NCI-H446 (cell line): ENCODE results near the gene SYNGR3.
"Not testable (repeated sequence)": the region's sequence is repeated elsewhere in the genome, so short reads cannot be mapped to it uniquely, and the experiment has no call there.

Experiments used
- DNase-seq, 2 experiments: peaks; one replicate each; lab custom pipeline; 2025; lab: John Stamatoyannopoulos, UW

SYNGR3 gene, protein sequence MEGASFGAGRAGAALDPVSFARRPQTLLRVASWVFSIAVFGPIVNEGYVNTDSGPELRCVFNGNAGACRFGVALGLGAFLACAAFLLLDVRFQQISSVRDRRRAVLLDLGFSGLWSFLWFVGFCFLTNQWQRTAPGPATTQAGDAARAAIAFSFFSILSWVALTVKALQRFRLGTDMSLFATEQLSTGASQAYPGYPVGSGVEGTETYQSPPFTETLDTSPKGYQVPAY

DNA sequence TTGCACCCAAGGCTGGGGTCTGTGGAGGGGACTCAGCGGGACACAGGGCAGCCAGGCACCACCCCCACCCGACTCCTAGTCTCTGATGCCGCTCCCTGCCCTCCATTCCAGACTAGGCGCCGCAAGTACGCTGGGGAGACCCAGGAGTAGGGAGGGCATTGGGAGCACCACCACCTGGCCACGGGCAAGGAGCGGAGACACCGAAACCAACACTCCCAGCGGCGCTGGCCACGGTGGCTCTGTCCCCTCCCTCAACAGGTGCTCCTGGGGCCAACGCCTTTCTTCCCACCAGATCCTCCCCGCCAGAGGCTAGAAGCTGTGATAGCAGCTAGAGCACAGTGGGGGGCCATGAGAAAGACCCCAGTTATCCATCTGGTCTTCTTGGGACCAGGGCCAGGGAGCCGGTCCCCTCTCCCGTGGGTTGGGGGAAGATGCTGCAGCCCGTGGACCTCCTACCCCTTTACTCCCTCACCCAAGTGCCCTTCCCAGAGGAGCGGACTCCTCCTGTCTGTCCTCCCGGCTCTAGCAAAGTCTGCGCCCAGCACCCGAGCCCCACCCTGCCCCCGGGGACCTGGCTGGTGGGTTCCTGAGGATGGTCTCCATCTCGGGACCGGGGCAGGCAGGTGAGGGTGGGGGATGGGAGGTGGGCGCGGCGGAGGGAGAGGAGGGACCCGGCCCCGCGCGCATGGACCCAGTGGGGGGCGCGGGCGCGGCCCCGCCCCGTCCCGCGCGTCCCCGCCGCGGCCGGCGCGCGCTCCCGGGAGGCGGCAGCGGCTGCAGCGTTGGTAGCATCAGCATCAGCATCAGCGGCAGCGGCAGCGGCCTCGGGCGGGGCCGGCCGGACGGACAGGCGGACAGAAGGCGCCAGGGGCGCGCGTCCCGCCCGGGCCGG is at the start of gene SYNGR3:
Gene SYNGR3, plus strand, starts transcription at position 762 of the 892 bp plus-strand sequence. CDS start 133 bp downstream, outside the sequence.
- DNase-seq, result no peak

DNA sequence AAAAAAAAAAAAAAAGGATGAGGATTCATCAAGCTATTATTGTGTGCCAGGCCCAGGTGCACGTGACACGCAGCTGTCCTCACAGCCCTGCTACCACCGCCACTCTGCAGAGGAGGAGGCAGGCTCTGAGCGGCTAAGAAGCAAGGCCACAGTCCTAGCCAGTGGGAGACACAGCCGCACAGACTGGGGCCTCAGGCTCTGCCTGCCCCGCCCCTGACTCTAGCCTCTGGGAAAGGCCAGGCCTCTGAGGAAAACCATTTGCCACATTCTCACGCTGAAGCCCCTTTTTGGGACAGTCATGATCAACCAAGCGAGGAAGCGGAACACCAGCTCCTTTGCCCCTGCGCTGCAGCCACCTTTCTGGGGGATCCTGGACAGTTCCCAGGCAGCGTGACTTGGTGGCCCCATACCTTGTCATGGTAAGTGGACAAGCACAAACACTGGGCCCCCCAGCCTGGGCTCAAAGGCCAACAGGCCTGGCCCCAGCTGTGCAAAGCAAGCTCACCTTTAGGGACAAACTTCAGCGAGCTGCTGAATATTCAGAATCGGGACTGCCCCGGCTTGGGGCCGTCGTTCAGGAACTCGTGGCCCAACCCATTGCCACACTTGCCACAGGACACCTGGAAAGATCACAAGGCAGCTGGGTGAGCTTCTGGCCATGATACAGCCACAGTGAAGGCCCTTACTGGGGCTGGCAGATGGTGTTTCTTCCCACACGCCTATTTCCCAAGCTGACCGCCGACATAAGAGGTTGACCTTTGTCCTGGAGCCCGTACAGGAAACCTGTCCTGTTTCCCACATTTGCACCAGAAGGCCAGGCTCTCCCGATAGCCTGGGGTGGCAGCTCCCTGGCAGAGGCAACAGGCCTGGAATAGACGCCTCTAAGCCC is 49.3 kb upstream of the SYNGR3 start:
- DNase-seq, result no peak

DNA sequence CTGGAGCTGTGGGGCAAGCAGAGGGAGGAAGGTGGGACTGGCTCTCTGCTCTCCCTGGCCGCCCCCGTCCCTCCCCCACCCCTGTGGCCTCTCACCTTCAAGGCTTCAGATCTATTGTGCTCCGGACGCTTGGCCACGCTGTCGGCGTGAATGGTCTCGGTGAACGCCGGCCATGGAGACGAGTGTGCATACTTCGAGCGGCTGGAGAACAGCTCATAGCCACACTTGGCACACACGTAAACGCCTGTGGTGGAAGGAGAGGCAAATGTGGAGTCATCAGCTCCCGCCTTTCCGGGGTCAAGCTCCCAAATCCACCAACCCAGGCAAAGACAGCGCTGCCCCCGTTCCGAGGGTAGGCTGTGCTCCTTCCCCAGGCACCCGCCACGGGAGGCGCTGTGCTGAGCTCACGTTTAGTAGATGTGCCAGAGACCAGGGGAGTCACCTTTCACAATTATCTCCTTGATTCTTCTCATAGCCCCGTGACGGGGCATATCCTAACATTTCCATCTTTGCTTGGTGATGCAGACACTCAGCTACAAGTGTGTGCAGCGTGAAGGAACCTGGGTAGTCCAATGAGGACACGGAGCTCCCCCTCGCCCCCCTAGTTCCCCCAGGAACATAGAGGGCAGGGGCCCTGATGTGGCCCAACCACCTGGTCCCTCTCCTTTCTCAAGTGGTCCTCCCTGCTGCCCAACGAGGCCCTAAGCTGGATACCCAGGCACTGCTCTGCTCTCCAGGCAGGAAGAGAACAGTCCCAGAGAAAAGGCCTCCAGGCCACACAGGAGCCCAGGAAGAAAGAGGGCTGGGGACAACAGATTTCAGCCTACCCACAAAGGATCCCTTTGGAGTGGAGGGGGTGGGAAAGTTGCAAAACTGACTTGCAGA is 48.4 kb upstream of the SYNGR3 start:
- no peak for DNase-seq

DNA sequence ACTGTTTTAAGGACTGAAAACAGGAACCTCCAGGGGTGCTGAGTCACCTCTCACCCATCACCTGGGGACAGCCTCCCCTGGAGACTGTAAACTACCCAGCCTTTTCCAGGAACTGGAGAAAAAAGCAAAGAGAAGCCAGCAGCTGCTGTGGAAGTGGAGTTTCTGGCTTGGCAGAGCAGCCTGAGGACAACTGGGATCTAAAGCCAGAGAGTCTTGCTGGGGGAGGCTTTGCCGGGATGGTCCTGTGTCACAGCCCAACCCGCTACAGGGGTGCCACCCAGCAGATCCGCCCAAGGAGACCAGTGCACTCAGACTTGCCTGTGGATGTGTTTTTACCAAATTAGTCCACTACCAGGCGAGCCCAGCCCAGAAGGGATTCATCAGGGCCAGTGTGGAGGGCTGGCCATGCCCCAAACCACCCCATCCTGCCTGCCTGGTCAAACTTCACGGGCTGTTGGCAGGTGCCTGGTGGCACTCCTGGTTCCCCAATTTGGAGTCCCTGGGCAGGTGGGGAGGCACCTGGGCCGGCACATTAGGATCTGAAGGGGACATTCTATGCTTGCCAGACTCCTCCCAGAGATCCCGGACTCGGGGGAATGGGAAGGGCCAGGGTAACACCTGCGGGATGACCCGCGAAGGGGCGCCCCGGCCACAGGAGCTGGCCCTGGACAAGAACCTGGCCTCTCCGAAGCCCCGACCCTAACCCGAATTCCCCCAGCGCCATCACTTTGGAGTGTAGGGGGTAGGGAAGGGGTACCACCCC is 47.5 kb upstream of the SYNGR3 start:
- no peak for DNase-seq

DNA sequence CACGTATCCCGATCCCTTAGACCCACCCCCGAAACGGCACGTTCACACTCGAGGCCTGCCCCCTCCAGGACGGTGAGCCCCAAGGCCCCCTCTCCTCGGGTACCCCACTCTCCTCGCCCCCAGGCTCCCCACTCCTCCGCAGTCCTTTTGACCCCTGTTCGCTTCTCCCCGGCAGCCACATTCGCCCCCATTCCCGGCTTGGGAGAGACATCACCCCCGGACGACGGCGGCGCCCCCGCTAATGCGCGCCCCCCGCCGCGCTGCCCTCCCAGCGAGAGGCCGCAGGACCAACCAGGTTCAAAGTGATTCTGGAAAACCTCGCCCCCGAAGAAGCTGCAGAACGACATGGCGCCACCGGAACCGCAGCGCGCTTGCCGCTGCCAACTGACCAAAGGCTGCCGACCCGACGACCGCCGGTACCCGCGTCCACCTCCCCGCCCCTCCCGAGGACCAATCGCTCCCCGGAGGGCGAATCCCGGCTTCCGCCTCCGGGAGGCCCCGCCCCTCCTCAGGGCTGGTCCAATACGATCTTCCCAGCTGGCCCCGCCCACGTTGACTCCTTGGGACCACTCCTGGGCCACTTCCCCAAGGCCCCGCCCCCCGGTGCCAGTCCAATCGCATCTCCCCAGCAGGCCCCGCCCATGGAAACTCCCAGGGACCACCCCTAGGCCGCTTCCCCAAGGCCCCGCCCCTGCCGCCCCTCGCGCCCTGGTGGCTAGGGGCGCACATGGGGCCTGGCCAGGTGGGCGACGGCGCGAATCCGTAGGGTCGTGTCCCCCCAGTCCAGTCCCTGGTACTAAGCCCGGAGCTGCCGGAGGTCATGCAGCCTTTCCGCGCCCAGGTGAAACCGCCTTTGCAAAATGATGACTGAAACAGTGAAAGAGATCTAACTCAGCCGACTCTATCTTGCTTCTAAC is 46.7 kb upstream of the SYNGR3 start, which contains the start of gene MSRB1:
Gene MSRB1, minus strand, starts transcription at position 390 of the 917 bp plus-strand sequence. Its CDS starts 43 bp downstream, at position 347.
- peak; percentile 98 to 99 for DNase-seq

DNA sequence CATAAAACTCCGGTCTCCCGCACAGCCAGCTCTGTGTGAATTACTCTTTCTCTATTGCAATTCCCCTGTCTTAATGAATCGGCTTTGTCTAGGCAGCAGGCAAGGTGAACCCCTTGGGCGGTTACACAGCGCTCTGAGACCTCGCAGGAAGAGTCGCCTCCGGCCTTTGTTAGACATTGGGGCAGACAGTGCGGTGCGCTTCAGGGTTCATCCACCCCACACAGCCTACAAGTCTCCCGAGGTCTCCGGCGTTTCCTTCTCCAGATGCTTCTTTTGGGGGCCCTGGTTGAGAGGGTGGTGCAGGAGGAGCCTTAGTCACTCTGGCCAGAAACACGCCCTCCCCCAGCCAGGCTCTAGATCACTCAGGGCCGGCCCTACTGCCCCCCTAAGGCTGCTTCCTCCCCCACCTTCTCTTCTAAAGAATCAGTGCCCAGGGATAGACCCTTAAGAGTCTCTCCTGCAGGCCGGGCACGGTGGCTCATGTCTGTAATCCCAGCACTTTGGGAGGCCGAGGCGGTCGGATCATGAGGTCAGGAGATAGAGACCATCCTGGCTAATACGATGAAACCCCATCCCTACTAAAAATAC is 45.1 kb upstream of the SYNGR3 start:
- no peak for DNase-seq

DNA sequence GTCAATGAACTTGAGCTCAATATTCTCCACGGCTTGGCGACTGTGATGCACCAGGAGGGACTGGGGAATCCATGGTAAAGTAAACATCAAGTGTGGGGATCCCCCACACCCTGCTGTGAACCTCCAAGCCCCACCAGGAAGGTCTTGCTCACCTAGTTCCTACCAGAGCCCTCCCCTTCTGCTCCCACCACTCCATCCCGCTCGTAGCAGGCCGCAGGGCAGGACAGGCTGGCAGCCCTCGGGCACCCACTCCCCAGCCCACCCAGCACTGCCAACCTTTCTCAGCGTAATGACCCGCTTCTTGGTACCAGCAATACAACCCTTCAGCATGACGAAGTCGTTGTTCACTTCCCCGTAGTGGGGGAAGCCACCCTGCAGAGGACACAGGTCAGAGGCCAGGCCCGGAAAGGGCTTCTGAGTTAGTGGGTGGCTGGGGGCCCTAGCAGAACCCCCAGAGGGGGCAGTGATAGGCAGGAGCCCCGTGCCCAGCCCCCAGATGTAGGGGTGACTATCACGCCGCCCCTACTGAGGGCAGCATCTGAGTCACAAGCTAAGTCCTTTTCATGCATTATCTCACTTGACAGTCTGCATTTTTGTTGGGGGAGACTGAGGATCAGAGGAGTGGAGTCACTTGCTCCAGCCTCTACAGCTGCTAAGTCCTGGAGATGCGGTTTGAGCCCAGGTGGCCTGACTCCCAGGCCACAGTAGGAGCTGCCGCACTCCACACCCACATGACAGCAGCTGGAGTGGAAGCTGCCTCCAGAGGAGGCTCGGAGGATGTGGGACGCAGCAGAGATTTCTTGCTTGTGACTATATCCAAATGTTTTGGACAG is 44.0 kb upstream of the SYNGR3 start:
- DNase-seq, result no peak

DNA sequence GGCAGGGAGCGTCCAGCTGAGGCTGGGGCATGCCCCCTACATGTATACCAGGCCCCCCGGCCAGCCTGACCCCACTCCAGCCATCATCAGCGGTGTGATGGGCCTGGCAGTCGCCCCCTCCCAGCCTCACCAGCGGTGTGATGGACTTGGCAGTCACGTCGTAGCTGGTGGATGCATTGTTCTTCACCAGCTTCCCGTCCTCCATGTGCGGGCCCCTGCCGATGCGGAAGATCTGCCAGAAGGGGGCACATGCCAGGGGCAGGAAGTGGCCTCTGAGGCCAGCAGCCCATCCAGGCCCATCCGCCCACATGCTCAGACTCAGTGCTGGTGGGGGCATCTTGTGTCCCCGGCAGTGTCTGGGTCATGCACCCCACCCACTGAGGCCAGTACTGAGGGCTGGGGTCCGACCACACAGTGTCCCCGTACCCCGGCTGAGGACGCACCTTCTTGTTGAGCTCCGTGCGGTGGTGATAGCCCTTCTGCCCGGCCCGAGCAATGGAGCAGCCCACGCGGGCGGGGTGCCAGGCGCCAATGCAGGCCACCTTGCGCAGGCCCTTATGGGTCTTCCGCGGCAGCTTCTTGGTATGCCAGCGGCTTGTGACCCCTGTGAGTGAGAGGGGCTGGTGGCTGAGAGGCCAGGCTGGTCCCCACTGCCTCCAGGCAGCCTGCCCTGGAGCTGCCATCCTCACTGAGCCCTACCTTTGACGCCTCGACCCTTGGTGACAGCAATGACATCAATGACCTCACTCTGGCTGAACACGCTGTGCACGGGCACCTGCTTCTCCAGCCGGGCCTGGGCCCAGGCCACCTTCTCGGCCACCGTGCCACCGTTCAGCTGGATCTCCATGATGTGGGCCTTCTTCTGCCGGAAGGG is 43.0 kb upstream of the SYNGR3 start:
- DNase-seq, result no peak

DNA sequence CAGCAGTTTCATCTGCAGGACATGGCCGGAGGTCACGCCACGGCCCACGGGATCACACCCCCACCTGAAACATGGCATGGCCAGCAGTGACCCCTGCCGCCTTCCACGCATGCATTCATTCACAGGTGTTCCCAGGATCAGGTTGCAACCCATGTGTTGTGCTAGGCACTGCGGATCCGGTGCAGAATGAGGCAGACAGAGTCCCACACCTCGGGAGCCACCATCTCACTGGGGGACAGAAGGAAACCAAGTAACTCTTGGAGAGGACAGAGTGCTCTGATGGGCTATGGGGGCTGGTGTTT is 42.5 kb upstream of the SYNGR3 start:
- DNase-seq, result no peak

DNA sequence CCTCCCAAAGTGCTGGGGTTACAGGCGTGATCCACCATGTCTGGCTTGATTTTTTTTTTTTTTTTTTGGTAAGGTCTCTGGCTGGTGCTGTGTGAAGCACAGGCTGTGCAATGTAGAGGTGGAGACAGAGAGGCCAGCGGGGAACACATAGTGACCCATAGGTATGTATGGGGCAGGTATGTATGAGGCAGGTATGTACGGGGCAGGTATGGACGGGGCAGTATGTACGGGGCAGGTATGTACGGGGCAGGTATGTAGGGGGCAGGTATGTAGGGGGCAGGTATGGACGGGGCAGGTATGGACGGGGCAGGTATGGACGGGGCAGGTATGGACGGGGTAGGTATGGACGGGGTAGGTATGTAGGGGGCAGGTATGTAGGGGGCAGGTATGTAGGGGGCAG is 40.3 kb upstream of the SYNGR3 start:
- no peak for DNase-seq

DNA sequence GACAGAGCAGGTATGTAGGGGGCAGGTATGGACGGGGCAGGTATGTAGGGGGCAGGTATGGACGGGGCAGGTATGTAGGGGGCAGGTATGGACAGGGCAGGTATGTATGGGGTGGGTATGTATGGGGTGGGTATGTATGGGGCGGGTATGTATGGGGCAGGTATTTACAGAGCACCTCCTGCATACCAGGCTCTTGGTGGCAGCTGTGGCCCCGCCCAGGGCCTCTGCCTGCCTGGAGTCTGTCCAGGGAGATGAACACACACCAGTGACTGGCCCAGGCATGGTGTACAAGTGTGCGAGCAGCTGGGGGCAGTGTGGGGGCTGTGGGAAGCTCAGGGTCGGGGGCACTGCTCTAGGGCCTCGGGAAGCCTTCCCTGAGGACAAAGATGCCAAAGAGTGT is 39.7 kb upstream of the SYNGR3 start:
- no peak for DNase-seq

DNA sequence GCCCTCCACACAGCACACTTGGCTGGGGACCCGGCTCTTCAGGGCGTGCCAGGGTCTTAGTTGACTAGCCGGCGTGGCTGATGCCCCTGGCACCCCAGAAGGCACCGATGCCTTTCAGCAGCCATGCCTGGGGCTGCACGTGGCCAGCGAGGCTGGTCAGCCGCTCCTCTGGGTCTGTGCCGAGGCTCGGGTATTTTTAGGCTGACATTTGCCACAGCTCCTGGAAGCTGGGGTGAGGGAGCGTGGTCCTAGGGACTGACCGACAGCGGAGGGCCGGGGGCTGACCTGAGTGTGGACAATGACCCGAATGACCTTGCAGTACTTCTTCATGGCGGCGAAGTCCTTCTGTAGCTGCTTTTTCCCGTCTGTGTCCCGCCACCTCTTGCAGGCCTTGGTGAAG is 39.2 kb upstream of the SYNGR3 start:
- no peak for DNase-seq

DNA sequence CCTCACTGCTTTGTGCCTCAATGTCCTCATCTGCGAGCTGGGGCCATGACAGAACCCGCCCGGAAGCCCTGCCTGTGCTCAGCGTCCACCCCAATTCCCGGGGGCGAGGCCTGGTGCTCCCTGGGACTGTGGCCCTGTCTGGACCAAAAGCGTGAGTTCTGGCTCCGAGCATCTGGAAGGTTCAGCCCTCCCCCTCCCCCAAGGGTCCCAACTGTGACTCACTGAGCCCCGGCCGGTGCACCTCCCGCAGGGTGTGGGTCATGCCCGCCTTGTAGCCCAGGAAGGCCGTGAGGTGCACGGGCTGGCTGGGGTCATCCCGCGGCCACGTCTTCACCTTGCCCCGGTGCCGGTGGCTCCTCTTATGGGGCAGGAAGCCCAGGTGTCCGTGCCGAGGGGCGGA is 36.0 kb upstream of the SYNGR3 start:
- no peak for DNase-seq

DNA sequence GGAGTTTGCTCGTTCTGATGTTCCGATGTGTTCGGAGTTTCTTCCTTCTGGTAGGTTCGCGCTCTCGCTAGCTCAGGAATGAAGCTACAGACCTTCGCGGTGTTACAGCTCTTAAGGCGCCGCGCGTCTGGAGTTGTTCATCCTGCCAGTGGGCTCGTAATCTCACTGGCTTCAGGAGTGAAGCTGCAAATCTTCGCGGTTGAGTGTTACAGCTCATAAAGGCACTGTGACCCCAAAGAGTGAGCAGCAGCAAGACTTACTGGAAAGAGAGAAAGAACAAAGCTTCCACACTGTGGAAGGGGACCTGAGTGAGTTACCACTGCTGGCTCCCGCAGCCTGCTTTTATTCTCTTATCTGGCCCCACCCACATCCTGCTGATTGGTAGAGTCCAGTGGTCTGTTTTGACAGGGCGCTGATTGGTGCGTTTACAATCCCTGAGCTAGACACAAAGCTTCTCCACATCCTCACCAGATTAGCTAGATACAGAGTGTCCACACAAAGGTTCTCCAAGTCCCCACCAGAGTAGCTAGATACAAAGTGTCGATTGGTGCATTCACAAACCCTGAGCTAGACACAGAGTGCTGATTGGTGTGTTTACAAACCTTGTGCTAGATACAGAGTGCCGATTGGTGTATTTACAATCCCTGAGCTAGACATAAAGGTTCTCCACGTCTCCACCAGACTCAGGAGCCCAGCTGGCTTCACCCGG is 32.2 kb upstream of the SYNGR3 start:
- DNase-seq, result not testable (repeated sequence)

DNA sequence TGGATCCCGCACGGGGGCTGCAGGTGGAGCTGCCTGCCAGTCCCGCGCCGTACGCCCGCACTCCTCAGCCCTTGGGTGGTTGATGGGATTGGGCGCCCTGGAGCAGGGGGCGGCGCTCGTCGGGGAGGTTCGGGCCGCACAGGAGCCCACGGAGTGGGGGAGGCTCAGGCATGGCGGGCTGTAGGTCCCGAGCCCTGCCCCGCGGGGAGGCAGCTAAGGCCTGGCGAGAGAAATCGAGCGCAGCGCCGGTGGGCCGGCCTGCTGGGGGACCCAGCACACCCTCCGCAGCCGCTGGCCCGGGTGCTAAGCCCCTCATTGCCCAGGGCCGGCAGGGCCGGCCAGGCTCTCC is 31.7 kb upstream of the SYNGR3 start:
- DNase-seq, result not testable (repeated sequence)

DNA sequence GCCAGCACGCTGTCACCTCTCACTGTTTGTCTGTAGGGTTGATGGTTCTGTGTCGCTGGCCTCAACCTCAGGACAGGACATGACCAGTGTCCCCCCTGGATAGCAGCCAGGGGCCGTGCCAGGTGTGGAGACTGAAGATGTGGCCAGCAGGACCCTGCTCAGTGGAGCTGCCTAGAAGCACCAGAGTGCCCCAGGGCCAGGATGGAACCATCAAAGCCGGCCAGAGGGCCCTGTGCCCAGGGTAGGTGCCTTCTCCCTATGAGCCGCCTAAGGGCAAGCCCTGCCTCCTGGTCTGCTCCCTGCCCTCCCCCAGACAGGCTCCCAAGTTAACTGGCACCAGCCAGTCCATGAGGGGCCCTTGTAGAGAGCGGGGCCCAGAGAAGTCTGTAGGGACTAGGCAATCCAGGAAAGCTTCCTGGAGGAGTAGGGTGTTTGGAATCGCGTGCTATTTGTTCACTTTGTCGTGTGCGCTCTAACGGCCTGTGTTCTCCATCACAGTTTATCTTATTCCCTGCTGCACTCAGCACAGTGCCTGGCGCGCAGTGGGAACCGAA is 31.0 kb upstream of the SYNGR3 start:
- no peak for DNase-seq
